HG03097 (cell line): Measurements from ENCODE around the gene LETM1.

Source experiments
- ATAC-seq: cut with Tn5 transposase; IDR thresholded peaks from one replicate; pipeline ENCODE4 v1.9.1; 2021; ENCODE audit not compliant: unreplicated experiment, low FRiP score

LETM1 gene

DNA sequence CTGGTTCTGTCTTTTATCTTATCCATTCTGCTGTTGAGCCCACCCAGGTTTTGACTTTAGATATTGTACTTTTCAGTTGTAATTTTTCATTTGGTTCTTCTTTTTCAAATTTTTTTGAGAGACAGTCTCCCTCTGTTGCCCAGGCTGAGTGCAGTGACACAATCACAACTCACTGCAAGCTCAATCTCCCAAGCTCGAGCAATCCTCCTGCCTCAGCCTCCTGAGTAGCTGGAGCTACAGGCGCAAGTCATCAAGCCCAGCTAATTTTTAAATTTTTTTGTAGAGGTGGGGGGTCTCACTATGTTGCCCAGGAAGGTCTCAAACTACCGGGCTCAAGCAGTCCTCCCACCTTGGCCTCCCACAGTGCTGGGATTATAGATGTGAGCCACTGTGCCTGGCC lies 25.7 kb downstream of the LETM1 start:
- no peak for ATAC-seq

DNA sequence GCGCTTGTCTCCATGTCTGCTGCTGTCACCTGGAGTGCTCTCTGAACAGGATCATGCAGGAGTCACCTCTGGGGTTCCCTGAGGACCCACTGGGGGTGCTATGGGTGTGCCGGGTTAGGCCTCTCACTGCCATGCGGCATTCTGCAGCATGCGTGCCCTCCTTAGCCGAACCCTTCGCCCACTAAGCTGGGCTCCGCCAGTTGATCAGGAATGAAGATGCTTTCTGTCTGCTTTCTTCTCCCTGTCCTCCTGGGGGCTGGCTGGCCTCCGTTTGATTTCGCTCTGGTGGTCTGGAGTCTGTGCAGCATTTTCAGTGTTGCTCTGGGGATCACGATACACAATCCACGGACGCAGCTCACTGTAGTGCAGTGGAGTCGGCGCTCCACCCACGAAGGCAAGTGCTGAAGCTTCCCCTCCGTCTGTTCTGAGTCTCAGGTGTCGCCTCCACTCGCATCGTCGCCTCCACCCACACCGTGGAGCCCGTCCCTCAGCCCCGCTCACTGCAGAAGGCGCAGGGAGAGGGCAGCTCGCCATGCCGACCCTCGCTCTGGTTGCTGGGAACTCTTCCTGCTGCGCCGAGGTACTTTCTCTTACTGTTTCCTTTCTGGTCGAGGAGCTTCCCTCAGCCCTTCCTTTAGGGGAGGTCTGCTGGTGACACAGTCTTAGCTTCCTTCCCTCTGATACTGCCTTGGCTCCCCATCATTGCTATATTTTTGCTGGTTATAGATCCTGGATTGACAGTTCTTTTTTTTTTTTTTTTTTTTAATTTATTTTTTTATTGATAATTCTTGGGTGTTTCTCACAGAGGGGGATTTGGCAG lies 29.2 kb downstream of the LETM1 start:
- no peak for ATAC-seq

DNA sequence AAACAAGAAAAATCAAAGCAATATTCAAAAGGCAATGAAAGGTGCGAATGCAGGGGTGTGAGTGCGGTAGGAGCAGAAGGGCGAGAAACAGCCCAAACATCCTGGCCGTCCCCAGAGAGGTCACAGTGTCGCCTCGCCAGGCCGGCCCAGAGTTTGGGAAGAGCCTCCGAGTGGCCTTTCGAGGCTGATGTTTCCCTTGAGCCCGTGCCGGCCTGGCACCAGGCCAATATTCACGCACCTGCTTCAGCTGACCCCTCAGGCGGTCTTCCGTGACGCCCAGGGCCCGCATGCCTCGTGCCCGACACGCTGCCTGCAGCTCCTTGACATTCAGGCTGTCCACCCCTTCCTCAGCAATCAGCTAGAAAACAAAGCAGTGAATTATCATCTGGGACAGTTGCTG lies 30.6 kb downstream of the LETM1 start:
- no peak for ATAC-seq

DNA sequence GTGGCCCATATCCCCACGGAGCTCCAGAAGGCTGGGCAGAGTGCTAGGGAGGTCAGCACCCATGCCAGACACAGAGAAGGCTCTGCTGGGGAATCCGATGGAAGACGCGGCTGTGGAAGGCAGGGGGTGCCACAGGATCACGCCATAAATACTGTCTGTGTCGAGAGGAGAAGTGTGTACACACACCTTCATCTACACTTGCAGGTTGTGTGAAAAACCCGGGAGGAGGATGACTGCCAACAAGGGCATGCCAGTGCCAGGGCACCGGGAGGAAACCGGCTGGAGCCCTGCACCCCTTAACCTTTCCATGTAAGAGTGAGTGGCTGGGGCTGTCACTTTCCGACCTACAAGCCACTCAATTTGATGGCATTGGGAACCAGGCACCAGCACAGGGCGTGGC lies 31.2 kb downstream of the LETM1 start:
- no peak for ATAC-seq

DNA sequence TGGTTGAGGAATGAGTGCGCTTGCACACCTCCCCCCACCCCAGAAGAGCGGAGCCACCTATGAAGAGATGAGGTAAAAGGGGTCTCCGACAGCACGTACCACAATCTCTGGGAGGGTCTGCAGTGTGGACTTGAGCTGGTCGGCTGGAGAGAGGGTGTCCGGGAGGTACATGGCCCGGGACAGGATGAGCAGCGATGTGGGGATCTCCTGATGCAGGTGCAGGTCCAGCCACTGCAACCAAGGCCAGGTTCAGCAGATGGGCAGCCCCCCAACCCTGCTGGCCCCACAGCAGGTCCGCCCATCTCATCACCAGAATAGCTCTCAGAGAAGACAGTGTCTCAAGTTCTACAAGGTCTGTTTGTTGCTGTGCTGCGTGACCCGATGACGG lies 32.4 kb downstream of the LETM1 start:
- ATAC-seq, result no peak

DNA sequence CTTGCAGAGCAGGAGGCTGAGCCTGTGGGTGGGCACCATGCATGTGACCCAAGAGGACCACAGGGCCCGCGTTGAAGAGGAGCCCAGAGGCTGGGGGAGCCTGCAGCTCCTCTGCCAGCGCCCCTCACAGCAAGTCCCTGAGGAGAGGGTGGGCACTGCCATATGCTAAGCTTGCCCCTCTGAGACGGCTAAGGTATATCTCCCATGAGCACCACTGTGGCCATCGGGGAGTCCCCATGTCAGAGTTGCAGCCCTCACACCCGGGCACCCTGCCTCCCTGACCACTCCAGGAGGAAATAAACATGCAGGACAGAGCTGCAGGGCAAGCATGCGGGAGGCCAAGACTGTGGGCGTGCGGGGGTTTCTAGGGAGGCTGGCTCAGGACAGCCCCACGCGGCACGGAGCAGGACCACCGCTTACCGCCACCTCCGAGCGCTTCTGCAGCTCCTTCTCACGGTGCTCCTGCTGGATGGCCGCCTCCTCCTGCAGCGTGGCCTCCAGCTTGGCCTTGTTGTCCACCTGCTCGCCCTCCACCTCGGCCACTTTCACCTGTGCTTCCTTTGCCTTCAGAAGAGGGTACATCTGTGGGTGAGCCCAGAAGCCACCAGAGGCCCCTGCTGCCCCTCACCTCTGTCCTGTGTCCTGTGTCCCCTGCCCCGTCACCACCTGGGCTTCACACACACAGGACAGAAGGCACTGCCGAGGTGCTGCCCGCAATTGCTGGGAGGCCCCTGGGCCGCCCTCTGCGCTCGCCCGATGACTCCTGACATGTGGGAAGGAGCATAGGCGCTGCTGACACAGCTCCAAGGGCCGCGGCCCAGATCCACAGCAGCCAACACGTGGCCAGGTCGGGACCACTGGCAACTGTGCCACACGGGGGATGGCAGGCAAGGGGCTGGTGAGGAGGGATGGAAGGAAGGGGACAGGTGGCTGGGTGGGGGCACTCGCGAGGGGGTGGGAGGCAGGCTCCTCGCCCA lies 33.1 kb downstream of the LETM1 start:
- ATAC-seq, result no peak

DNA sequence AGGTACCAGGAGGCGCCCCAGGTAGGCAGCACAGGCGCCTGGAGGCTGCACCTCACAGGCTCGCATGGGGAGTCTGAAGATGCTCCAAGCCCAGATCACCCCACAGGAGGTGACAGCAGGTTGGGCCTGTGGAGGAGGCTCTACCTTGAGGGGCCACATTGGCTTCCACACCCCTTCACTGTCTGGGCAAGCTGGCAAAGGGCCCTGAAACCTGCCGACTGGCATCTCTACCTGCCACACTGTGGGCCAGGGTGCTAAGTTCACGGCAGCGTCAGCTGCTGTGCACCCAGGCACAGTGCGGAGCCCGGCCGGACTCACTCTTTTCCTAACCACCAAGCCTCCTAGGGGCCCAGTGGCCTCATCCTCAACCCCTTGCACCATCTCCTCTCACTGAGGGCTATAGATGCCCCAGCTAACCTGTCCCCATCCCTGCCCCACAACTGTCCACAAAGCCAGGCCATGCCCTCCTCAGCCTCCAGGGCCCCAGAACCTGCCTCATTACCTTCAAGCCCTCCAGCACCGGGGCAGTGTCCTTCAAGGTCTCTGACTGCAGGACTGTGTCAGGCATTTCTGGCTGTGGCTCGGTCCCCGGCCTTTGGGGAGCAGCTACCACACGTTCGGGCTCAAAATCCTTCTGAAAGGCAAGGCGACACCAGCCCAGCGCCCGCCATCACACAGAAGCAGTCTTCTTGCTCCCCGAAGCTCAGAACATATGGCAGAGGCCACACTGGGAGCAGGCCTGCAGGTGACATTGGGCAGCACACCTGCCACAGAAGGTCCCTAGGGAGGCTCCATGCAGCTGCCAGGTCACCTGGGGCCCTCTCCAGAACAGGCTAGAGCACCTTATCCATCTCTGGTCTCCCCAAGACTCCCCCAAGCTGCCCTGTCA lies 34.0 kb downstream of the LETM1 start:
- no peak for ATAC-seq

DNA sequence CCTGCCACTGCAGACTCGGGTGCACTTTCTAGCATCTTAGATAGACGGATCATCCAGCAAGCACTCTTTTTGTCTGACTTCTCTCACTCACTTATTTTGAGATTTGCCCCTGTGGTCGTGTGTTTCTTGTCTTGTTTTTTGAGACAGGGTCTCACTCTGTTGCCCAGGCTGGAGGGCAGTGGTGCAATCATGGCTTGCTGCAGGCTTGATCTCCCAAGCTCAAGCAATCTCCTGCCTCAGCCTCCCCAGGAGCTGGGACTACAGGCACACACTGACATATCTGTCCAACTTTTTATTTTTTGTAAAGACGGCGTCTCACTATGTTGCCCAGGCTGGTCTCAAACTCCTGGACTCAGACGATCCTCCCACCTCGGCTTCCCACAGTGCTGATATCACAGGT lies 36.1 kb downstream of the LETM1 start:
- no peak for ATAC-seq

DNA sequence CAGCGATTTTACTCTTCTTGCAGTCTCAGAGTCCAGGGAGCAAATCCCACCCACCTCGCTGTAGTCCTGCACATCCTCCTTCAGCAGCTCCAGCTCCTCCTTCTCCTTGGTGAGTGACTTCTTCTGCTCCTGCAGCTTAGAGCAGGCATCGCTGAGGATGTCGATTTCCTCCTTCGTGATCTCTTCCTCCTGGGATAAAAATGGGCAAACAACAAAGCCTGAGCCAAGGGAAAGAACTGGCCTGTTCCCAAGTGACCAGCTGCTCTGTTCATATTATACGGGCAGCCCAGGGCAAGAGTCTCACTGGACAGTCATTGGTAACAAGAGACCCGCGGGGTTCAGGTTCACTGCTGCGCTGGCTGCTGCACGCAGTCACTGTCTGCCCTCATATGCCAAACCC lies 36.7 kb downstream of the LETM1 start:
- ATAC-seq, result no peak

DNA sequence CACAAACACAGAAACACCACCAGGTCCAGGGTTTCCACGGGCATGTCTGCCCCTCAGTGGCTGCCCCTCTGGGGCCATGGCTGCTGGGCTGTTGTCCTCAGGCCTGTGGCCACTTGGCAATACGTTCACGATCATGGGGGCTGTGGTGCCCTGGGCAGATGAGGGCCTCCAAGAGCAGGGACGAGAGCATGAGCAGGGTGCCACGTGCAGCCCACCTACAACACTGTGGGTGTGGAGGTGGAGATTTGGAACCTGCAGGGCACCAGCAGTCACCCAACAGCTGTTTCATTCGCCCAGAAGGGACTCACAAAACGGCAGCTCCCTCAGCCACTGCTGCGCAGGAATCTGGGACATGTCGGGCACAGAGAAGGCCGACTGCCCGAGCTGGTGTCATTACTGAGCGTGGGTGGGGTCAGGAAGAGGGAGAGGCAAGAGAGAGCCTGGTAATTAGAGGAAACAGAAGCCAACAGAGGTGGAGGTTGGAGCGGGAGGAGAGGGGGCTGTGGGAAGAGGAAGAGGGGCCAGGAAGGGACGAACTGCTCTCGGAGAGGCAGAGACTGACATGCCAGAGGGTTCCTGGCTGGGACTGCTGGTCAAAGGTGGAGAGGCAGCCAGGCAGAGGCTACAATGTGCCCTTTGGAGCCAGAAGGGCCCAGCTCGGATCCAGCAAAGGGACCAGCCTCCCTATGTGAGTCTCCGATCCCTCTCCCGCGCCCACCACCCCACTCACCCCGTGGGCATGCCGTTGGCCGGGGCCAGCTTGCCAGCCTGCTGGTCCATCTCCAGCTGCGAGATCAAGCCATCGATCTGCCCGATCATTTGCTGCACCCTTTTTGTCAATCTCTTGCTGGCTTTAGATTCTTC lies 39.7 kb downstream of the LETM1 start:
- ATAC-seq, result no peak

DNA sequence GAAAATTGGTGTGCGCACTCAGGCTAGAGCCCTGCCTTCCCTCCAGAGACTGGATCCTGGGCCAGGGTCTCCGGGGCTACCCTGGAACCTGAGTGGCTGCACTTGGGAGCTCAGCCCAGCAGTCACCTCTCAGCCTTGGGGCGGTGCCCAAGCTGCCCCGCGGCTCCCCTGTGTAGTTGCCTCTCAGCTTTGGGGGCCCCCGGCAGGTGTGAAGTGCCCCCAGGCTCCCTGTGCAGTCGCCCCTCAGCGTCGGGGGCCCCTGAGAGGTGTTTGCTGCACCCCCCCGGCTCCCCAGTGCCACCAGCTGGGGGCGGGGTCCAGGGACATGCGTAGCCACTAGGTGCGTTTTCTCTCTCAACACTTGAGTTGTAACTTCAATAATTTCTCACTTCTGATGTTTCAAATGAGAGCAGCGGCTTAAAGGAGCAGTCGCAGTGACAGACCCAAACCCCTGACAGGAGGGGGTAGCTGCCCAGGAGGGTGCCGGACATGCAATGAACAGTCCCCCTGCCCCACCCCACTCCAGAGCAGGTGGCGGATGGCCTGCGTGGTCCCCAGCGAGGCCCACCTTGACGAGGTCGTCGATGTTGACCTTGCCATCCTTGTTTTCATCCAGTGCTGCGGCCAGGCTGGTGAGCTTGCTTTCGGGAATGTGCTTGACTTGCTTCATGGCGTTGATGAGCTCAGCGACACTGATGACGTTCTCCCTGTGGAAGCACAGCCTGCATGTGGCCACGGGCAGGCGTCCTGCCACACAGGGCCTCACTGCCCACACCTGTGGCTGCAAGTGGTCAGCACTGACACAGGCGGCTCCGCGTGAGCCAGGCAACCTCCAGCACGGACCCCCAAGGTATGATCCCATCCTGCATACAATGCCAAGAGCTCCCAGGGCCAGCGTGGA lies 40.6 kb downstream of the LETM1 start:
- ATAC-seq, result no peak

DNA sequence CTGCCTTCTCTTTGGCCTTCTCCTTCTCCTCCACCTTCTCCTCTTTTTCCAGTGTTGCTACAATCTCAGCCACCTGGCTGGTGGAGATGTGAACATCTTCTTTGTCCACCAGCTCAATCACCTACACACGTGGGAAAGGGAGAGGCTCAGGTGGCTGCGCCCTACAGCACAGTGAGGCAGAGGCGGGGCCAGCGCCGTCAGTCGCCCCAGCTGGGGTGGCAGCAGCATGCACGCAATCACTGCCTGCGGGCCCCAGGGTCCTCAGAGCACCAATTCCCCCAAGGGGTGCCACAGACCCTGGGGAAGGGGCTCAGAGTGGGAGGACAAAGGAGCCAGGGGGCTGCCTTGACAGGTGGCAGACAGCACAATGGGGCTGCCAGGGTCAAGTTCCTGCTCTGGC lies 41.5 kb downstream of the LETM1 start:
- ATAC-seq, result no peak

DNA sequence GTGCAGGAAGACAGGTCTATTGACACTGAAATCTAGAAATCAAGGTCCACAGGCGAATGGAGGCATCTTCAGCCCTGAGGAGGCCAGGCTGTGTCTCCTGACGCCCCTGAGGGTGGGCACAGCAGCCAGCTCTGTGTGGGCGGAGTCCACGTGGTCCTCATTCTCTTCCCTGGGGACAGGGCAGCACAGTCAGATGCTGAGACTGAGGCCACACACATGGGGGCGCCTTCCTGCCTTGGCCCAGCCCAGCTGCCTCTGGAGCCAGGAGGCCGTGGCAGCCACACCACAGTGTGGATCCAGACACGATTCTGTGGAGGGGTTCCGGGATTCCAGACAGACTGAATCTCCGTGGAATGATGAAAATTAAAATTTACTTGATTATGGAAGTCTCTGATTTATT lies 42.0 kb downstream of the LETM1 start:
- no peak for ATAC-seq

DNA sequence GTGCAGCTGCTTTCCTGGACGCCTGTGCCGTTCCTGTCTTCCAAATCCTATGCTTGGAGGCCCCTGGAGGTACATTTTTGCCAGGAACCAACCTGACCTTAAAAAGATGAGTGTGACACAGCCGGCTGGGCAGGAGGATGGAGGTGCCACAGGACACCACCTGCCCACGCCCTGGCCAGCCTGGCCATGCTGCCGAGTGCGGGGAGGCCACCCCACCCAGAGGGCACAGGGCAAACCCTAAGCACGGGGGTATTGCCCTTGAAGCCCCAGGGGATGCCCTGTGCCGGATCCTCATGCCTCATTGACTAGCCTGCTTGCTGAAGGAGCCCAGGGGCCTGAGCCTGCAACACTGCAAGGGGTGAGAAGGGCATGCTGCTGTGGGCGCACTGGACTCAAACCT lies 42.7 kb downstream of the LETM1 start:
- no peak for ATAC-seq

DNA sequence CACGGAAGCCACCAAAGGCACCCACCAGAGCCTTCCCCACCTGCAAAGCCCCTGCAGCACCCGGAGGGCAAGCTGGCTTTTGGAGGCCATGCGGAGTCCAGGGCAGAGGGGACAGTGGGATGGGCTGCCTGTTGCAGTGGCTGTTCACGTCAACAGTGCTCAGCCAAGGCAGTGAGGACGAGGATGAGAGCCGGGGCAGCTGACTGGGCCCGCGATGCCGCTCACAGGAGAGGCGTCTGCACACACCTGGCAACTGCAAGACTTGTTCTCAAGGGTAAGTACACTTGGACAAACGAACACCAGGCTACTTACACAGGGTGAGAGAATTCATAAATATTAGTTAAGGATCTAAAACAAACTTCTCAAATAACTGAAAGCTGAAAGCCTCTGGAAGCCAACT lies 43.2 kb downstream of the LETM1 start:
- ATAC-seq, result no peak

DNA sequence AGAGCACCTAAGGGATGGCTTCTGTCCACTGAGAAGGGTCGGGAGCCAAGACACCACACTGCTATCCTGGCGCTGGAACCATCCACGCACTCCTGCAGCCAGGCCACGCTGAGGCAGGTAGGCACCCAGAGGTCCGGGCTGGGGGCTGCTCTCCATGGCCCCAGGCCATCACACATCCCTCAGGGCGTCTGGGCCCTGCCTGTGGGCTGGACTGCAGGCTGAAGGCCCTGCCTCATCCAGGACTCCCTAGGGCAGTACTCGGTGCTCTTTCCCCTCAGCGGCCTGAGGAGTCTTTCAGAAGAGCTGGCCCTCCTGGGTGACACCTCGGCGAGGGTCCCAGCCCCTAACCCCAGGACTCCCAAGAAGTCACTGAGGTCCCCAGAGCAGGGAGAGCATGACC lies 45.2 kb downstream of the LETM1 start:
- ATAC-seq, result no peak

DNA sequence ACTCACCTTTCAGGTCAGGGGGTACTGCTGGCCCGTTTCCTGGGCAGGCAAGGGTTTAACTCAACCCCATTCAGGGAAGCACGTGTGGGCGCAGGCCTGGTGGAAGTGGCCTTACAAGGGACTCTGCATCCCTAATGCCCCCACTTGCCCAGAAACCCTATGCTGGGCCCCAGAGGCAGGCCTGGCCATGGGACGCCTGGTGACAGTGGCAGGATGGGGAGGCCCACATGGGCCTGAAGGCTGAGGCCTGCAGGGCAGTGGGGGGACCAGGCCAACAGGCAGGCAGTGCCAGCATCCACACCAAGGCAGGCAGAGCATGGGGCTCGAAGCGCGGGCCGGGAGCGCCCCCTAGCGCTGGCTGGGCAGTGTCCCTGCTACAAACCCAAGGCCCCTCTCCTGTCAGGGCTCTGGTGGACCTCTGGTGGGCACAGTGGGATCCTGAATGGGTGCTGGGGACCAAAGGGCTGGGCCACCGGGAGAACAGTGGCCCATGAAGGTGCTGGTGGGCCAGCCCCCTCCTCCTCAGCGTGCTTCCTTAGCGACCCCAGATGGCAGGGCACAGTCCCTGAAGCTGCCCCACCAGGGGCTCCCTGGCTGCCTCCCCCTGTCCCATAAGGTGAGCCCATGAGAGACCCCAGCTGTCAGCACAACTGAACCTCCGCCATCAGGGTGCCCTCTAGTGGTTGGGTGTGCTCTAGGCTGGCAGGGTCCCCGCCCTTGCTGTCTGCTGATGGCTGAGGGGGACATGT lies 46.0 kb downstream of the LETM1 start:
- ATAC-seq, result no peak
